Astrocyte (in vitro differentiated cells and primary cell): ENCODE measurements around the gene ZNF385B. TPM values are rescaled to one million over a fixed set of nuclear protein-coding genes. Genes with fewer than 3 reads are reported as not detected.

Experiments
- DNase-seq: peaks from one replicate; pipeline ENCODE4 v3.0.0-alpha.2; 2010; ENCODE audit warnings: low read depth
- FAIRE-seq: peaks from 2 replicates; lab custom pipeline; 2011; peaks lifted over from hg19 to GRCh38; lab: Jason Lieb, UNC
- H2AFZ ChIP-seq: 2 replicates; pipeline ENCODE4 v1.6.0; 2012; ENCODE audit warnings: low read depth, low read length, inconsistent platforms
- H3K27ac ChIP-seq: 2 replicates; pipeline ENCODE4 v1.5.1; 2011; ENCODE audit warnings: low read depth, low read length, inconsistent platforms
- H3K27me3 ChIP-seq: 2 replicates; pipeline ENCODE4 v1.6.0; 2011; ENCODE audit warnings: low read length, inconsistent platforms; ENCODE audit not compliant: insufficient read depth
- H3K36me3 ChIP-seq: 2 replicates; pipeline ENCODE4 v1.5.1; 2011; ENCODE audit warnings: low read length, inconsistent platforms; ENCODE audit not compliant: insufficient read depth
- H3K4me1 ChIP-seq: 2 replicates; pipeline ENCODE4 v1.5.1; 2011; ENCODE audit warnings: low read length, inconsistent platforms; ENCODE audit not compliant: insufficient read depth
- H3K4me2 ChIP-seq: 2 replicates; pipeline ENCODE4 v1.6.0; 2012; ENCODE audit warnings: low read length, inconsistent platforms
- H3K4me3 ChIP-seq: 2 replicates; pipeline ENCODE4 v1.5.1; 2011; ENCODE audit warnings: low read depth, mild to moderate bottlenecking, low read length, inconsistent platforms; ENCODE audit not compliant: insufficient read depth
- H3K79me2 ChIP-seq: 2 replicates; pipeline ENCODE4 v1.6.0; 2012; ENCODE audit warnings: mild to moderate bottlenecking, low read length, inconsistent platforms; ENCODE audit not compliant: insufficient read depth
- H3K9ac ChIP-seq: 2 replicates; pipeline ENCODE4 v1.6.0; 2012; ENCODE audit warnings: mild to moderate bottlenecking, low read length, inconsistent platforms
- H3K9me3 ChIP-seq: 2 replicates; pipeline ENCODE4 v1.5.1; 2012; ENCODE audit warnings: low read depth, mild to moderate bottlenecking, low read length, inconsistent platforms; ENCODE audit not compliant: insufficient read depth
- H4K20me1 ChIP-seq: 2 replicates; pipeline ENCODE4 v1.6.0; 2012; ENCODE audit warnings: low read length, inconsistent platforms; ENCODE audit not compliant: insufficient read depth
- H3K27ac Mint-ChIP-seq: one replicate; pipeline ENCODE4 v1.8.0; 2021; ENCODE audit warnings: mild to moderate bottlenecking, mixed read lengths; ENCODE audit not compliant: unreplicated experiment
- H3K27me3 Mint-ChIP-seq: one replicate; pipeline ENCODE4 v1.8.0; 2021; ENCODE audit warnings: low read depth, mixed read lengths; ENCODE audit not compliant: unreplicated experiment
- H3K36me3 Mint-ChIP-seq: one replicate; pipeline ENCODE4 v1.8.0; 2021; ENCODE audit warnings: low read depth, mixed read lengths; ENCODE audit not compliant: unreplicated experiment
- H3K4me1 Mint-ChIP-seq: one replicate; pipeline ENCODE4 v1.8.0; 2021; ENCODE audit warnings: low read depth, mixed read lengths; ENCODE audit not compliant: unreplicated experiment
- H3K4me3 Mint-ChIP-seq: one replicate; pipeline ENCODE4 v1.8.0; 2021; ENCODE audit warnings: mild to moderate bottlenecking, moderate library complexity, mixed read lengths; ENCODE audit not compliant: unreplicated experiment
- H3K9me3 Mint-ChIP-seq: one replicate; pipeline ENCODE4 v1.8.0; 2021; ENCODE audit warnings: mild to moderate bottlenecking, mixed read lengths; ENCODE audit not compliant: unreplicated experiment
- CTCF ChIP-seq: IDR thresholded peaks from 2 replicates; pipeline ENCODE4 v1.5.1; 2011; ENCODE audit warnings: low read depth, mild to moderate bottlenecking, inconsistent platforms, low read length, moderate library complexity; ENCODE audit not compliant: insufficient read depth
- EZH2 ChIP-seq: IDR thresholded peaks from 2 replicates; pipeline ENCODE4 v1.6.1; 2012; ENCODE audit warnings: mild to moderate bottlenecking, low read length, inconsistent platforms; ENCODE audit not compliant: insufficient read depth
- total RNA-seq: library from RNA; stranded (reverse); gene quantifications from 2 replicates; pipeline ENCODE4 v1.2.1, GENCODE V29; 2021

ZNF385B gene
- total RNA-seq, 1 donor from 2014 or later: 0.27 TPM

GRCh38 chr2:179555691-179556283 lies 305.6 kb downstream of the ZNF385B start:
- Histone ChIP-seq H3K9me3 (no peaks in the 10 kb centered on the region), H3K27me3 (no peaks in the 10 kb centered on the region), H3K27ac (no peak overlapping the region), H3K4me1 (no peaks in the 10 kb centered on the region), H3K9ac (no peak overlapping the region), H3K4me3 (no peak overlapping the region), H3K4me2 (no peak overlapping the region), H3K79me2 (no peaks in the 10 kb centered on the region), H4K20me1 (no peaks in the 10 kb centered on the region), H2AFZ (no peak overlapping the region), H3K36me3 (no peaks in the 10 kb centered on the region)
- Mint-ChIP-seq H3K4me3 (no peak overlapping the region), H3K27ac (no peak overlapping the region), H3K9me3 (no peaks in the 10 kb centered on the region), H3K4me1 (no peaks in the 10 kb centered on the region), H3K27me3 (no peaks in the 10 kb centered on the region), H3K36me3 (no peaks in the 10 kb centered on the region)
- no peak for TF ChIP-seq CTCF
- no peak for TF ChIP-seq EZH2
- no peak for DNase-seq
- FAIRE-seq: no peak

- FAIRE-seq: no peak
- Histone ChIP-seq H3K9me3 (no peaks in the 10 kb centered on the region), H3K79me2 (no peaks in the 10 kb centered on the region), H3K9ac (no peak overlapping the region), H3K4me3 (no peak overlapping the region), H3K27ac (no peak overlapping the region), H3K4me2 (no peak overlapping the region), H4K20me1 (no peaks in the 10 kb centered on the region), H3K36me3 (no peaks in the 10 kb centered on the region), H3K27me3 (no peaks in the 10 kb centered on the region), H2AFZ (no peak overlapping the region), H3K4me1 (no peaks in the 10 kb centered on the region)
- H3K4me3 Mint-ChIP-seq: no peak overlapping the region
- H3K4me1 Mint-ChIP-seq: no peaks in the 10 kb centered on the region
- no peaks in the 10 kb centered on the region for H3K27me3 Mint-ChIP-seq
- no peak for DNase-seq
- TF ChIP-seq EZH2 (no peak), CTCF (no peak)
- H3K27ac Mint-ChIP-seq: no peak overlapping the region
- no peaks in the 10 kb centered on the region for H3K9me3 Mint-ChIP-seq
- no peaks in the 10 kb centered on the region for H3K36me3 Mint-ChIP-seq
These were observed 306.6 kb downstream of the ZNF385B start for GRCh38 chr2:179554639-179555386.

GRCh38 chr2:179553382-179553781 lies 308.0 kb downstream of the ZNF385B start:
- no peak for FAIRE-seq
- H3K4me3 ChIP-seq: no peak overlapping the region
- H3K4me1 Mint-ChIP-seq: no peaks in the 10 kb centered on the region

More at GRCh38 chr2:179553382-179553781, 308.0 kb downstream of the ZNF385B start:
- no peaks in the 10 kb centered on the region for H3K27me3 Mint-ChIP-seq
- Histone ChIP-seq H3K9ac (no peak overlapping the region), H3K4me1 (no peaks in the 10 kb centered on the region), H3K36me3 (no peaks in the 10 kb centered on the region), H2AFZ (no peak overlapping the region), H3K27ac (no peak overlapping the region), H3K27me3 (no peaks in the 10 kb centered on the region), H4K20me1 (no peaks in the 10 kb centered on the region), H3K79me2 (no peaks in the 10 kb centered on the region), H3K4me2 (no peak overlapping the region), H3K9me3 (no peaks in the 10 kb centered on the region)
- H3K4me3 Mint-ChIP-seq: no peak overlapping the region
- H3K36me3 Mint-ChIP-seq: no peaks in the 10 kb centered on the region
- no peaks in the 10 kb centered on the region for H3K9me3 Mint-ChIP-seq
- TF ChIP-seq EZH2: no peak
- TF ChIP-seq CTCF: no peak
- DNase-seq: no peak
- no peak overlapping the region for H3K27ac Mint-ChIP-seq
